ENCODE data around the gene MED15.

The MED15 gene

DNA sequence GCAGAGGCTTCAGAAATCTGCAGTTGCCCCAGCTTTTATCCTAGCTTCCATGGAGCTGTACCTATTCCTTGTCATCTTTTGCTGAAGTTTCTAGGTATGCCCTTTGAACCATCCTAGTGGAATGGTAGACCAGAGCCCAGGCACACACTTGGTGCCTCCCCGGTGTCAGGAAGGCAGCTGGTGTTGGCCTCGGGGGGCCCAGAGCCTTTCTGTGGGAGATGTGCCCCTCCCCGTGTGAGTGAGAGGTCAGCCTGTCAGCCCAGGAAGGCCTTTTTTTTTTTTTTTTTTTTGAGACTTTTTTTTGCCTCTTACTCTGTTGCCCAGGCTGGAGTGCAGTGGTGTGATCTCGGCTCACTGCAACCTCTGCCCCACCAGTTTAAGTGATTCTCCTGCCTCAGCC, 58.4 kb downstream of the MED15 start:
- Histone ChIP-seq H3K36me3 (ENCODE audit: control insufficient read depth, insufficient read depth, low read length) (peaks cover 25% of the 10 kb centered on the region), H3K9ac (ENCODE audit: low read length) (no peak overlapping the region), H3K4me1 (ENCODE audit: control insufficient read depth, insufficient read depth, low read length) (peaks cover 13% of the 10 kb centered on the region), H3K27me3 (ENCODE audit: control insufficient read depth, insufficient read depth, low read length) (no peaks in the 10 kb centered on the region), H3K4me3 (ENCODE audit: low read length) (no peak overlapping the region), H3K9me3 (ENCODE audit: control insufficient read depth, low read length) (no peaks in the 10 kb centered on the region)

DNA sequence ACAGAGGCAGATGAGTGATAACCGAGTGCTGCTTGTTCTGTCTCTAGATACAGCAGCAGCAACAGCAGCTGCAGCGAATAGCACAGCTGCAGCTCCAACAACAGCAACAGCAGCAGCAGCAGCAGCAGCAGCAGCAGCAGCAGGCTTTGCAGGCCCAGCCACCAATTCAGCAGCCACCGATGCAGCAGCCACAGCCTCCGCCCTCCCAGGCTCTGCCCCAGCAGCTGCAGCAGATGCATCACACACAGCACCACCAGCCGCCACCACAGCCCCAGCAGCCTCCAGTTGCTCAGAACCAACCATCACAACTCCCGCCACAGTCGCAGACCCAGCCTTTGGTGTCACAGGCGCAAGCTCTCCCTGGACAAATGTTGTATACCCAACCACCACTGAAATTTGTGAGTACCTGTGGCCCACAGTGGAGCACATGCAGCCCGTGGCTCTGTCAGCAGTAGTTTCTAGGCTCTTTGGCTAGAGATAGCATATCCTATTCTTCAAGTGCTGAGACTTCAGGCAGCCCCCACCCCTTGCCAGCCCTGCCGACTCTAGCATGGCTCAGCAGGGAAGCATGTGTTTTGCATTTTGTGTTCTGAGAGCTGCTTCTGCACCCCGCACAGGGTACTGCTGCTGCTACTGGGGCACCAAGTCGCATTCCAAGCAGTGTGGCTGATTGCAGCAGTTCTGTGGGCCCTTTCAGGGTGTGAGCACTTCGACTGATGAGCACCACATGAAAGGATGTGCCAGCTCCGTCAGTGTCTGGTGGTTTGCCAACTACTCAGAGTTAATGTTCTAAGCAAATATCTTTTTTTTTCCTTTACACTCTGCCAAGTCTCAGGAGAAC, 59.2 kb downstream of the MED15 start:
- no peak overlapping the region for H3K4me3 ChIP-seq (ENCODE audit: low read length)
- H3K4me1 ChIP-seq (ENCODE audit: control insufficient read depth, insufficient read depth, low read length), result peaks cover 13% of the 10 kb centered on the region
- no peaks in the 10 kb centered on the region for H3K9me3 ChIP-seq (ENCODE audit: control insufficient read depth, low read length)
- no peak overlapping the region for H3K9ac ChIP-seq (ENCODE audit: low read length)
- no peaks in the 10 kb centered on the region for H3K27me3 ChIP-seq (ENCODE audit: control insufficient read depth, insufficient read depth, low read length)
- H3K36me3 ChIP-seq (ENCODE audit: control insufficient read depth, insufficient read depth, low read length), result peaks cover 31% of the 10 kb centered on the region

DNA sequence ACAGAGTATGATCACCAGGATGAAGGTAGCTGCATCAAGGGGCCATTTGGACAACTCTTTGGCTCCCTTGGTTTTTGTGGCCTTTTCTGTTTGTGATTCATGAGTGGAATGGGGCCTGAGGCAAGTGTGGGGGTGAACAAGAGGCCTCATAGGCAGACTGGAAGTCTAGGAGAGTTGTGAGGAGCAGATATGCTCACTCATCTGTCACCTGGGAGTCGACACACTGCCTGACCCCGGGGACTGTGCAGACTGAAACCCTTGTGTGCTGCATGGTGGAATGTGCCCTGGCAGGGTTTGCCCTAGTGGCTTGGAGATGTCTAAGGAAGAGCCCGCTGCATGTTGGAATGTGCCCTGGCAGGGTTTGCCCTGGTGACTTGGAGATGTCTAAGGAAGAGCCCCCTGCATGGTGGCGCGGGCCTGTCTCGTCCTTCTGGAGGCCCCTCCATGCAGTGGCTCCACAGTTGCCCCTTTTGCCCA, 60.0 kb downstream of the MED15 start:
- Histone ChIP-seq H3K4me3 (ENCODE audit: low read length) (no peak overlapping the region), H3K9ac (ENCODE audit: low read length) (no peak overlapping the region), H3K4me1 (ENCODE audit: control insufficient read depth, insufficient read depth, low read length) (peaks cover 13% of the 10 kb centered on the region), H3K27me3 (ENCODE audit: control insufficient read depth, insufficient read depth, low read length) (no peaks in the 10 kb centered on the region), H3K9me3 (ENCODE audit: control insufficient read depth, low read length) (no peaks in the 10 kb centered on the region), H3K36me3 (ENCODE audit: control insufficient read depth, insufficient read depth, low read length) (peaks cover 31% of the 10 kb centered on the region)

DNA sequence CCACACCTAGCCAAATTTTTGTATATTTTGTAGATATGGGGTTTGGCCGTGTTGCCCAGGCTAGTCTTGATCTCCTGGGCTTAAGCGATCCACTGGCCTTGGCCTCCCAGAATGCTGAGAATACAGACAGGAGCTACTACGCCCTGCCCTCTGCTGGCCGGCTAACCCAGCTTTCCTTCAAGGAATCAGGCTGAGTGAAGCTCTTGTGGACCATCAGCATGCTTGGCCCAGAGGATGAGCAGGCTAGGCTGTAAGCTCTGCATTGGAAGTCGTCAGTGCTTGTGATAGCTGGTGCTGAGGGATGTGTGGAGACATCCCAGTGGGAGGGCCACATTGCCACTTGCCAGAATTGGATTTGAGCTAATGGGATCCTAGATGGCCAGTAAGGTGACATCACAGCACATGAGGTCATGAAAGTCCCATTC, 60.6 kb downstream of the MED15 start:
- Histone ChIP-seq H3K36me3 (ENCODE audit: control insufficient read depth, insufficient read depth, low read length) (peaks cover 31% of the 10 kb centered on the region), H3K4me3 (ENCODE audit: low read length) (no peak overlapping the region), H3K4me1 (ENCODE audit: control insufficient read depth, insufficient read depth, low read length) (peaks cover 13% of the 10 kb centered on the region), H3K9ac (ENCODE audit: low read length) (no peak overlapping the region), H3K9me3 (ENCODE audit: control insufficient read depth, low read length) (no peaks in the 10 kb centered on the region), H3K27me3 (ENCODE audit: control insufficient read depth, insufficient read depth, low read length) (no peaks in the 10 kb centered on the region)

DNA sequence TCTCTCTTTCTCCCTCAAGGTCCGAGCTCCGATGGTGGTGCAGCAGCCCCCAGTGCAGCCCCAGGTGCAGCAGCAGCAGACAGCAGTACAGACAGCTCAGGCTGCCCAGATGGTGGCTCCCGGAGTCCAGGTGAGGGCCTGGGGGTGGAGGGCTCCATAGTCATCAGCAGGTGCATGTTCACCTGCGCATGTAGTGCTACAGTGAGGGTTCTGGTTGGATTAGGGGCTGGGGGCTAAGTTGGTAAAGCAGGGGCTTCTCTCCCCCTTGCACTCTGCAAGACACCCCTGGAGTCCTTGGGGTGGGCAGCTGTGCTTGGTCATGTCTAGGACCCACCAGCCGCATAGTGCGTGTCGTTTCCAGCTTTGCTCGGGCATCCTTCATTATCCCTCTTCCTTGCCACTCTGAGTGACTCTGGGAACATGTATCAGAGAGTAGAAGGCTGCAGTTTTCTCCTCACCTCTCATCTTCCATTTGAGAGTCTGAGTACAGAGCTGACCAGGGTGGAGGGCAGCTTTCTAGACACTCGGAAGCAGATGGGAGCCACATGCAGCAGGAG, 61.2 kb downstream of the MED15 start:
- no peaks in the 10 kb centered on the region for H3K27me3 ChIP-seq (ENCODE audit: control insufficient read depth, insufficient read depth, low read length)
- H3K36me3 ChIP-seq (ENCODE audit: control insufficient read depth, insufficient read depth, low read length), result peaks cover 37% of the 10 kb centered on the region
- H3K9ac ChIP-seq (ENCODE audit: low read length), result no peak overlapping the region
- no peaks in the 10 kb centered on the region for H3K9me3 ChIP-seq (ENCODE audit: control insufficient read depth, low read length)
- peaks cover 13% of the 10 kb centered on the region for H3K4me1 ChIP-seq (ENCODE audit: control insufficient read depth, insufficient read depth, low read length)
- no peak overlapping the region for H3K4me3 ChIP-seq (ENCODE audit: low read length)

DNA sequence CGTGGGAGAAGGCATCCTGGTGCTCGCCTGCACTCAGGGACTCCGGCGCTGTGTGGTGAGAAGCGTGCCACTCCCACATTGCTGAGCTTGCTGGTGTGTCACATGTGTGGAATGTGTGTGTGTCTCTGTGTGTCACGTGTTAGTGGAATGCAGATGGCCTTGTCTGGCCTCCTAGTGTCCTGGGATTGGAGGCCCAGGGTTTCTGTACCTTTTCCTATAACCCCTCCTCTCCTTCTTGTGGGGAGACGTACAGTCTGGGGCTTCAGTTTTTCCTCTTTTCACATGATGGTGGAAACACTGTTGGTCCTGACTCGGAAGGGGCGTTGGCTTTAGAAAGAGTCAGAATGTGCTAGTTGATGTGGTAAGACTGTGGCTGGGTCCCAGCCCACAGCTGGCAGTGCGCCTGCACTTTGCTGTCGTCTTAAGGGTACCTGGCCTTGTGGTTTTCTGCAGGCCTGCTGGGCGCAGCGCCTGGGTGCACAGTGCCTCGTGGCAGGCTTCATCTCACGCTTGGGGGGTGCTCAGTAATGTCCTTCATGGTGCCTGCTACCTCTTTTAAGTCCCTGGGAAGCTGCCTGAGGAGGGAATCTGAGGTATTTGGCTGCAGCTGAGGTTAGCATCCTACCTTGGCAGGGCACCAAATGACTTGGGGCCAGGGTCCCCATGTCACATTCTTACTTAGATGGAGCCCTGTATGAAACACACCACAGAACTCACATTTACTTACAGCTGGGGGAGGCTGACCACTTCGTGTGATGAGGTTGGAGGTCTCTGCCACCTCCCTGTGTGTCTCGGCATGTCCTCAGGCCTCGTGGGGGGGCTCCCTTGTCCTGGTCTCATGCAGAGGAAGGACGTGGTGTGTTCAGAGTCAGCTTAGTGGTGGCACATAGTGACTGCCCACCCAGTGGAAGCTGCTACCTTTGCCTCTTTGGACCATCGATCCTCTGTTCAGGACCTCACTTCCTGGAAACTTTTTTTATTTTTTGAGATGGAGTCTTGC, 61.9 kb downstream of the MED15 start:
- peaks cover 43% of the 10 kb centered on the region for H3K36me3 ChIP-seq (ENCODE audit: control insufficient read depth, insufficient read depth, low read length)
- peaks cover 13% of the 10 kb centered on the region for H3K4me1 ChIP-seq (ENCODE audit: control insufficient read depth, insufficient read depth, low read length)
- H3K4me3 ChIP-seq (ENCODE audit: low read length), result no peak overlapping the region
- no peaks in the 10 kb centered on the region for H3K27me3 ChIP-seq (ENCODE audit: control insufficient read depth, insufficient read depth, low read length)
- H3K9ac ChIP-seq (ENCODE audit: low read length), result peak overlapping the region; percentile 20
- no peaks in the 10 kb centered on the region for H3K9me3 ChIP-seq (ENCODE audit: control insufficient read depth, low read length)

DNA sequence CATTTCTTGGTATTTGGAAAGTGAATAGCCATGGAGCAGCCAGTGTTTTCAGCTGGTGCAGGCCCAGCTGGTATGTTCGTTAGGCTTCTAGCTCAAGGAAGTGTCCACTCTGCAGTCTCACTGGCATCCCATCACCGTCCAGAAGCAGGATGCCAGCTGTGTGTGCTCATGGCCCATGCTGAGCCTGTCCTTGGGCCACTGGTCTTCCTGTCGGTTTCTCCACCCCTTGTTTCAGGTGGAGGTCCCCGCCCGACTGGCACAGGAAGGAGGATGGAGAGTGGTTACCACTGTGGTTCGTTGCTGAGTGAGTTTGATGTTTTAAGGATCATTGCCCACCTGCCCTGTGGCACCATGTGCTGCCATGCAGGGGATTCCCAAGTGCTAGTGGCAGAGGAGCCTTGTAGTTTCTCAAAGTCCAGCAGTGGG, 63.7 kb downstream of the MED15 start:
- no peaks in the 10 kb centered on the region for H3K9me3 ChIP-seq (ENCODE audit: control insufficient read depth, low read length)
- H3K9ac ChIP-seq (ENCODE audit: low read length), result no peak overlapping the region
- peaks cover 13% of the 10 kb centered on the region for H3K4me1 ChIP-seq (ENCODE audit: control insufficient read depth, insufficient read depth, low read length)
- H3K27me3 ChIP-seq (ENCODE audit: control insufficient read depth, insufficient read depth, low read length), result no peaks in the 10 kb centered on the region
- no peak overlapping the region for H3K4me3 ChIP-seq (ENCODE audit: low read length)
- peaks cover 51% of the 10 kb centered on the region for H3K36me3 ChIP-seq (ENCODE audit: control insufficient read depth, insufficient read depth, low read length)

DNA sequence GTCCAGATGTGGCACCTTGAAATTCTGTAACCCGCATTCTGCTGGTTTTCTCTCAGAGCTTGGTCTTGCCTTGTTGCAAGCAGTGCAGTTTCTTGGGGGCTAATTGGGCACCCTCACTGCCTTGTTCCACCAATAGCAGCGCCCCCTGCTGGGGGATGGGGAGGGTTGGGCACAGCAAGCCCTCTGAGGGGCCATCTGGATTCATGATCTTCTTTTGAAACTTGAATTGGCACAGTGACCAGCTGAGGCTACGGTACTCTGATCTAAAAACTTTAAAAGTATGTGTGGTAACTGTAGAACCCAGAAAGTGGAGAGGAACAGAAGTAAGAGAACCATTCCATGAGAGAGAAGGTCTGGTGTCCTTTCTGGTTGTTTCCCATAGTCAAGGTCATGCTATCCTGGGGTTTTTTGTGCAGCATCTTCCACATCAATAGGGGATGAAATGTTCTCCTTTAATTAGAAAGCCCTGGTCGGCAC, 64.2 kb downstream of the MED15 start:
- Histone ChIP-seq H3K9ac (ENCODE audit: low read length) (no peak overlapping the region), H3K4me1 (ENCODE audit: control insufficient read depth, insufficient read depth, low read length) (peaks cover 13% of the 10 kb centered on the region), H3K9me3 (ENCODE audit: control insufficient read depth, low read length) (no peaks in the 10 kb centered on the region), H3K27me3 (ENCODE audit: control insufficient read depth, insufficient read depth, low read length) (no peaks in the 10 kb centered on the region), H3K4me3 (ENCODE audit: low read length) (no peak overlapping the region), H3K36me3 (ENCODE audit: control insufficient read depth, insufficient read depth, low read length) (peaks cover 55% of the 10 kb centered on the region)

DNA sequence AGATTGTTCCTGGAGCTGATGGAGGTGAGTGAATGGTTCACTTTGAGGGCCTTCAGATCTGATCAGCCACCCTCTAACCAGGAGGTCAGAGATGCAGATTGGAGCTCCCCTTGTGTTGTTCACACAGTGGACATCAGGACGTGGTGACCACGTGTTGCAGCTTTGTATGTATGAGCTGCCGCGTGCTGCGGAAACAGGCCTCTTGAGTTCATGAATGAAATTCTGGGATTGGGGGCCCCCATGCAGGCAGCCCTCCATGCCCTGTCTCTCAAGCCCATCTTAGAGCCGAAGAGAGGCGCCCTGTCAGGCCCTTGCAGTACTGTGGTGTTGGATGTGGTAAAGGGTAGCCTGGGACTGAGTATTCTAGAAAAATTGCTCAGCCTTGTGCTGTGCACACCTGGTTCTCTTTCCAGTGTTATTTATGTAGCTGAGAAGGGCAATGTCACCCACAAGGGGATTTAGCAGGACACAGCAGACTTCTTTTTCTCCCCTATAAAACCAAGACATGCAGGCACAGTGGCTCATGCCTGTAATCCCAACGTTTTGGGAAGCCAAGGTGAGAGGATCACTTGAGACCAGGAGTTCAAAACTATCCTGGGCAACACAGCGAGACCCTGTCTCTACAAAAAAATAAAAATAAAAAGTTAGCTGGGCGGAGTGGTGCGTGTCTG, 64.9 kb downstream of the MED15 start:
- Histone ChIP-seq H3K9ac (ENCODE audit: low read length) (no peak overlapping the region), H3K4me1 (ENCODE audit: control insufficient read depth, insufficient read depth, low read length) (peaks cover 17% of the 10 kb centered on the region), H3K36me3 (ENCODE audit: control insufficient read depth, insufficient read depth, low read length) (peaks cover 49% of the 10 kb centered on the region), H3K9me3 (ENCODE audit: control insufficient read depth, low read length) (no peaks in the 10 kb centered on the region), H3K4me3 (ENCODE audit: low read length) (no peak overlapping the region), H3K27me3 (ENCODE audit: control insufficient read depth, insufficient read depth, low read length) (no peaks in the 10 kb centered on the region)

DNA sequence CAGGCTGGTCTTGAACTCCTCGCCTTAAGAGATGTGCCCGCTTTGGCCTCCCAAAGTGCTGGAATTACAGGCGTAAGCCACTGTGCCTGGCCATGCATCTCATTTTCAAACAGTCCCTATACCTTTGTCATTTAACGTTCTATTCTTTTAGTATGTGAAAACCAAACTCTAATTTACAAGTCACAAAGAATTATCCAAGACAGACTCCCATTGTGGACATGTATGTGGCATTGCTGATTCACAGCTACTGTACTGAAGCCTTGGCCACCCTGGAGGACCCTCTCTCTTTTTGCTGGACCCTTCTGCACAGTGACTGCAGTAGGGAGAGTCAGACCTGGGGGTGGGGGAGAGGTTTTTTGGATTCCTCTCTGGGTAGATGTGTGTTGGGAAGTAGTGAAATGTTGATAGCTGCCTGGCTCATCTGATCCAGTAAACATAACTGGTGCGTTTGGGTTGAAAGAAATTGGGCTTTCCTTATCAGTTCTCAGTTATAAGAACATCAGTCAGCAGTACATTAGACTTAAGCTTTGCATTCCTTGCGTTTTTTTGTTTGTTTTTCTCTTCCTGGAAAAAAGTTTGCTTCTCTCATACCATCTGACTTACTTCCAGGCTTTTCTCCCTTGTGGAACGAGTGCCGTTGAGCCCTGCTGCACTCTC, 65.9 kb downstream of the MED15 start:
- no peak overlapping the region for H3K9ac ChIP-seq (ENCODE audit: low read length)
- peaks cover 25% of the 10 kb centered on the region for H3K4me1 ChIP-seq (ENCODE audit: control insufficient read depth, insufficient read depth, low read length)
- H3K9me3 ChIP-seq (ENCODE audit: control insufficient read depth, low read length), result no peaks in the 10 kb centered on the region
- H3K4me3 ChIP-seq (ENCODE audit: low read length), result no peak overlapping the region
- peaks cover 39% of the 10 kb centered on the region for H3K36me3 ChIP-seq (ENCODE audit: control insufficient read depth, insufficient read depth, low read length)
- H3K27me3 ChIP-seq (ENCODE audit: control insufficient read depth, insufficient read depth, low read length), result no peaks in the 10 kb centered on the region
